H9 (cell line): ENCODE results near the gene TMEM198. TPM values are rescaled to one million over a fixed set of nuclear protein-coding genes. Genes with fewer than 3 reads are reported as not detected.
A peak's percentile ranks its signal among the peaks of the same experiment; 100 is the strongest.

Experiments
- DNase-seq: peaks from one replicate; pipeline ENCODE4 v3.0.0-alpha.2; 2017
- H2AFZ ChIP-seq: one replicate; pipeline ENCODE4 v1.6.1; 2013; ENCODE audit warnings: mild to moderate bottlenecking, low read length, control low read depth, moderate library complexity
- H2AK5ac ChIP-seq: 2 replicates; pipeline ENCODE4 v1.6.1; 2013; ENCODE audit warnings: low read length, control low read depth, mixed read lengths; ENCODE audit not compliant: insufficient read length
- H2BK120ac ChIP-seq: one replicate; pipeline ENCODE4 v1.6.1; 2013; ENCODE audit warnings: low read depth, mild to moderate bottlenecking, low read length, control low read depth, inconsistent platforms; ENCODE audit not compliant: poor library complexity, severe bottlenecking
- H2BK12ac ChIP-seq: 2 replicates; pipeline ENCODE4 v1.6.1; 2013; ENCODE audit warnings: low read length, control low read depth, mixed read lengths, low read depth; ENCODE audit not compliant: insufficient read length
- H2BK15ac ChIP-seq: 2 replicates; pipeline ENCODE4 v1.6.1; 2013; ENCODE audit warnings: low read depth, low read length, control low read depth
- H2BK20ac ChIP-seq: one replicate; pipeline ENCODE4 v1.6.1; 2013; ENCODE audit warnings: low read depth, mild to moderate bottlenecking, low read length, control low read depth, inconsistent platforms; ENCODE audit not compliant: poor library complexity, severe bottlenecking
- H2BK5ac ChIP-seq: 2 replicates; pipeline ENCODE4 v1.6.1; 2013; ENCODE audit warnings: low read length, control low read depth, mixed read lengths; ENCODE audit not compliant: insufficient read length
- H3K14ac ChIP-seq: 2 replicates; pipeline ENCODE4 v1.6.1; 2013; ENCODE audit warnings: low read length, control low read depth; ENCODE audit not compliant: insufficient read depth
- H3K18ac ChIP-seq: 2 replicates; pipeline ENCODE4 v1.6.1; 2013; ENCODE audit warnings: low read depth, mild to moderate bottlenecking, mixed read lengths, low read length, control low read depth; ENCODE audit not compliant: insufficient read length
- H3K23ac ChIP-seq: 2 replicates; pipeline ENCODE4 v1.6.1; 2013; ENCODE audit warnings: low read length, control low read depth, mixed read lengths, low read depth; ENCODE audit not compliant: insufficient read length
- H3K23me2 ChIP-seq: 2 replicates; pipeline ENCODE4 v1.6.1; 2013; ENCODE audit warnings: low read depth, mild to moderate bottlenecking, mixed read lengths, low read length, control low read depth; ENCODE audit not compliant: insufficient read length, poor library complexity, severe bottlenecking
- H3K27ac ChIP-seq: 2 replicates; pipeline ENCODE4 v1.5.1; 2013; ENCODE audit warnings: low read length, control low read depth, mixed read lengths, low read depth; ENCODE audit not compliant: insufficient read length
- H3K27me3 ChIP-seq: 2 replicates; pipeline ENCODE4 v1.6.1; 2013; ENCODE audit warnings: low read length, control low read depth, inconsistent platforms; ENCODE audit not compliant: insufficient read depth
- H3K4ac ChIP-seq: 2 replicates; pipeline ENCODE4 v1.6.1; 2013; ENCODE audit warnings: low read depth, mild to moderate bottlenecking, control low read depth, inconsistent platforms, low read length, moderate library complexity
- H3K4me1 ChIP-seq: 2 replicates; pipeline ENCODE4 v1.6.1; 2013; ENCODE audit warnings: low read length, control low read depth, inconsistent platforms; ENCODE audit not compliant: insufficient read depth
- H3K4me2 ChIP-seq: 2 replicates; pipeline ENCODE4 v1.6.1; 2013; ENCODE audit warnings: low read length, control low read depth, mixed read lengths; ENCODE audit not compliant: insufficient read length, insufficient read depth
- H3K56ac ChIP-seq: 2 replicates; pipeline ENCODE4 v1.6.1; 2013; ENCODE audit warnings: low read depth, mild to moderate bottlenecking, mixed read lengths, low read length, control low read depth; ENCODE audit not compliant: insufficient read length
- H3K79me1 ChIP-seq: 2 replicates; pipeline ENCODE4 v1.6.1; 2013; ENCODE audit warnings: low read depth, mild to moderate bottlenecking, moderate library complexity, low read length, control low read depth, inconsistent platforms; ENCODE audit not compliant: insufficient read depth, poor library complexity, severe bottlenecking
- H3K79me2 ChIP-seq: 2 replicates; pipeline ENCODE4 v1.6.1; 2013; ENCODE audit warnings: low read length, control low read depth, inconsistent platforms; ENCODE audit not compliant: insufficient read depth
- H3K9ac ChIP-seq: 2 replicates; pipeline ENCODE4 v1.6.1; 2013; ENCODE audit warnings: low read length, control low read depth, mixed read lengths; ENCODE audit not compliant: insufficient read length; ENCODE audit errors: extremely low read depth
- H3K9me3 ChIP-seq: one replicate; pipeline ENCODE4 v1.6.1; 2013; ENCODE audit warnings: low read depth, low read length, inconsistent platforms; ENCODE audit not compliant: control insufficient read depth
- H3T11ph ChIP-seq: one replicate; pipeline ENCODE4 v1.6.1; 2013; ENCODE audit warnings: mild to moderate bottlenecking, low read length, control low read depth, inconsistent platforms
- H4K20me1 ChIP-seq: one replicate; pipeline ENCODE4 v1.6.1; 2013; ENCODE audit not compliant: control insufficient read depth, insufficient read length, insufficient read depth
- H4K5ac ChIP-seq: 2 replicates; pipeline ENCODE4 v1.6.1; 2013; ENCODE audit warnings: low read depth, mild to moderate bottlenecking, mixed read lengths, low read length, control low read depth; ENCODE audit not compliant: insufficient read length
- H4K8ac ChIP-seq: replicated peaks from 2 replicates; pipeline ENCODE4 v1.6.1; 2013; ENCODE audit warnings: low read length, control low read depth, mixed read lengths, low read depth; ENCODE audit not compliant: insufficient read length
- H4K91ac ChIP-seq: 2 replicates; pipeline ENCODE4 v1.6.1; 2013; ENCODE audit warnings: low read depth, mild to moderate bottlenecking, moderate library complexity, mixed read lengths, low read length, control low read depth; ENCODE audit not compliant: insufficient read length
- H3K27ac Mint-ChIP-seq, 3 experiments: 2 replicates in 2 of 3; 3 replicates in 1 of 3; pipeline ENCODE4 v1.8.0; 2020 to 2021; ENCODE audit warnings: mixed read lengths in 3 of 3, mild to moderate bottlenecking in 1 of 3, moderate library complexity in 1 of 3
- H3K27me3 Mint-ChIP-seq: 2 replicates; pipeline ENCODE4 v1.8.0; 2021; ENCODE audit warnings: low read depth, mild to moderate bottlenecking, moderate library complexity, mixed read lengths
- H3K36me3 Mint-ChIP-seq, 3 experiments: 2 replicates in 2 of 3; 3 replicates in 1 of 3; pipeline ENCODE4 v1.8.0; 2020 to 2021; ENCODE audit warnings: low read depth in 3 of 3, mixed read lengths in 3 of 3; ENCODE audit not compliant: insufficient read depth in 1 of 3
- H3K4me1 Mint-ChIP-seq, 2 experiments: 2 replicates each; pipeline ENCODE4 v1.8.0; 2020; ENCODE audit warnings: mixed read lengths in 2 of 2
- H3K4me3 Mint-ChIP-seq, 2 experiments: 2 replicates in 1 of 2; 3 replicates in 1 of 2; pipeline ENCODE4 v1.8.0; 2020 to 2021; ENCODE audit warnings: mild to moderate bottlenecking in 2 of 2, mixed read lengths in 2 of 2, moderate library complexity in 1 of 2
- H3K9me3 Mint-ChIP-seq, 2 experiments: 2 replicates in 1 of 2; 3 replicates in 1 of 2; pipeline ENCODE4 v1.8.0; 2020; ENCODE audit warnings: mild to moderate bottlenecking in 2 of 2, mixed read lengths in 2 of 2, moderate library complexity in 1 of 2
- WGBS: extraction: QIAGEN DNeasy Blood & Tissue Kit; methylation state at CpG from one replicate; pipeline ENCODE4 v1.1.7; 2013; ENCODE audit warnings: missing lambda C conversion rate, low lambda C conversion rate, mixed read lengths; ENCODE audit not compliant: insufficient read length; ENCODE audit errors: extremely low coverage; 5-methylcytosine and 5-hydroxymethylcytosine counted together
- total RNA-seq: library from RNA; stranded (reverse); gene quantifications from 2 replicates; pipeline ENCODE4 v1.2.1, GENCODE V29; 2021
- TF ChIP-seq, protein P1 (sequence below): fragments of 200-600 bp; sonication (generic); conservative IDR thresholded peaks from 3 replicates; pipeline ENCODE4 v1.8.0; 2021; ENCODE audit warnings: antibody characterized with exemption, mild to moderate bottlenecking

The TMEM198 gene
- total RNA-seq, 1 experiment from 2014 or later, result 7.7 TPM

DNA sequence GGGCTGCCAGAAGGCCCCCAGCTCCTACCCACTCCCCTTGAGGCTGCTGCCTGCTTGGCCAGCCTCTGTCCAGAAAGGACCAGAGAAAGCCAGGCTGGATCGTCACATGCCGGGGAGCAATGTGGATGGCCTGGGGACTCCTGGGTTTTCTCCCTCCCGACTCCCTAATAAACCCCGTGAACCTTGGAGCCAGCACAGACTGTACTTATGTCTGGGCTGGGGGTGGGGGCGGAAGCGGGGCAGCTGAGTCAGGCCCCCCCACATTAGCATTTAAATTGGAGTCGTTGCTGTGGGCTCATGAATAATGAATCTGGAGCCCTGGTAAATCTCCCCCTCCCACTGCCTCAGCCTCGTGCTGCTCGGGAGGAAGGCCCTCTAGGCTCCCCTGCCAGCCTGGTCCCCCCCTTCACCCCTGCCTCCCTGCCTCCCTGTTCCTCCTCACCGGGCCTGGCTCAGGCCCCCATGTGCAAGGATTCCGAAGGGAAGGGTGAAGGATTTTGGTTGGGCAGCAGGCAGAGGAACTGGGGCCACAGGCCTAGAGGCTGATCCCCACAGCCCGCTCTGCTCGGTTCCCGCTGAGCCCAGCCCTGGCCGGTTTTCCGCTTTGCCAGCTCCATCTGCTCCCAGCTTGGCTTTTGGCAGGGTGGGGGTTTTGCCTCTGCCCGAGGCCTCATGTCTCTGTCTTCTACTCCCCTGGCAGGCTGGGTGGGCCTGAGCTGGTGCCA is 36.9 kb upstream of the TMEM198 start:
- H2AFZ ChIP-seq, result no peak overlapping the region

More for the DNA sequence above, 36.9 kb upstream of the TMEM198 start:
- Histone ChIP-seq H4K91ac (no peak overlapping the region), H3K9me3 (no peaks in the 10 kb centered on the region), H3K56ac (no peak overlapping the region), H2BK20ac (no peak overlapping the region), H3K79me2 (no peaks in the 10 kb centered on the region), H3T11ph (no peak overlapping the region), H2BK120ac (no peak overlapping the region), H3K4ac (no peak overlapping the region), H3K79me1 (no peaks in the 10 kb centered on the region), H3K4me2 (peak overlapping the region; percentile 3), H3K9ac (no peak overlapping the region), H2BK15ac (no peak overlapping the region), H3K27ac (peak overlapping the region; percentile 3), H3K23ac (no peak overlapping the region), H3K23me2 (peaks cover 4% of the 10 kb centered on the region), H3K27me3 (no peaks in the 10 kb centered on the region), H2BK12ac (no peak overlapping the region), H3K14ac (0 out of 2 replicates have a peak overlapping the region, but pooled peaks have one; percentile 4), H4K8ac (no peak overlapping the region), H4K5ac (no peak overlapping the region), H4K20me1 (no peaks in the 10 kb centered on the region), H3K18ac (peak overlapping the region; percentile 73), H3K4me1 (peaks cover 13% of the 10 kb centered on the region; the same call in 1 of the 2 replicates), H2BK5ac (no peak overlapping the region), H2AK5ac (no peak overlapping the region)
- no CpG with 5 or more reads among the region's 17 CpGs for WGBS
- peak overlapping the region; percentile 83 to 97 (median 95) for H3K27ac Mint-ChIP-seq
- TF ChIP-seq, protein P1, sequence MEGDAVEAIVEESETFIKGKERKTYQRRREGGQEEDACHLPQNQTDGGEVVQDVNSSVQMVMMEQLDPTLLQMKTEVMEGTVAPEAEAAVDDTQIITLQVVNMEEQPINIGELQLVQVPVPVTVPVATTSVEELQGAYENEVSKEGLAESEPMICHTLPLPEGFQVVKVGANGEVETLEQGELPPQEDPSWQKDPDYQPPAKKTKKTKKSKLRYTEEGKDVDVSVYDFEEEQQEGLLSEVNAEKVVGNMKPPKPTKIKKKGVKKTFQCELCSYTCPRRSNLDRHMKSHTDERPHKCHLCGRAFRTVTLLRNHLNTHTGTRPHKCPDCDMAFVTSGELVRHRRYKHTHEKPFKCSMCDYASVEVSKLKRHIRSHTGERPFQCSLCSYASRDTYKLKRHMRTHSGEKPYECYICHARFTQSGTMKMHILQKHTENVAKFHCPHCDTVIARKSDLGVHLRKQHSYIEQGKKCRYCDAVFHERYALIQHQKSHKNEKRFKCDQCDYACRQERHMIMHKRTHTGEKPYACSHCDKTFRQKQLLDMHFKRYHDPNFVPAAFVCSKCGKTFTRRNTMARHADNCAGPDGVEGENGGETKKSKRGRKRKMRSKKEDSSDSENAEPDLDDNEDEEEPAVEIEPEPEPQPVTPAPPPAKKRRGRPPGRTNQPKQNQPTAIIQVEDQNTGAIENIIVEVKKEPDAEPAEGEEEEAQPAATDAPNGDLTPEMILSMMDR, result no peak
- peak overlapping the region; percentile 19 to 56 for H3K4me3 Mint-ChIP-seq
- DNase-seq, result peak; percentile 82
- peaks cover 16 to 19% (median 17%) of the 10 kb centered on the region in 3 experiments; a peak in 6 of 7 replicates for H3K36me3 Mint-ChIP-seq
- H3K9me3 Mint-ChIP-seq, result no peaks in the 10 kb centered on the region; a peak in 2 of 5 replicates
- peaks cover 54 to 64% of the 10 kb centered on the region in 2 experiments for H3K4me1 Mint-ChIP-seq
- peaks cover 25% of the 10 kb centered on the region for H3K27me3 Mint-ChIP-seq
